HG03045 (cell line): ENCODE measurements around the gene LMCD1.

Experiments used
- ATAC-seq: cut with Tn5 transposase; IDR thresholded peaks from one replicate; pipeline ENCODE4 v1.9.1; 2021; ENCODE audit warnings: mild to moderate bottlenecking, moderate library complexity; ENCODE audit not compliant: unreplicated experiment

Gene LMCD1

DNA sequence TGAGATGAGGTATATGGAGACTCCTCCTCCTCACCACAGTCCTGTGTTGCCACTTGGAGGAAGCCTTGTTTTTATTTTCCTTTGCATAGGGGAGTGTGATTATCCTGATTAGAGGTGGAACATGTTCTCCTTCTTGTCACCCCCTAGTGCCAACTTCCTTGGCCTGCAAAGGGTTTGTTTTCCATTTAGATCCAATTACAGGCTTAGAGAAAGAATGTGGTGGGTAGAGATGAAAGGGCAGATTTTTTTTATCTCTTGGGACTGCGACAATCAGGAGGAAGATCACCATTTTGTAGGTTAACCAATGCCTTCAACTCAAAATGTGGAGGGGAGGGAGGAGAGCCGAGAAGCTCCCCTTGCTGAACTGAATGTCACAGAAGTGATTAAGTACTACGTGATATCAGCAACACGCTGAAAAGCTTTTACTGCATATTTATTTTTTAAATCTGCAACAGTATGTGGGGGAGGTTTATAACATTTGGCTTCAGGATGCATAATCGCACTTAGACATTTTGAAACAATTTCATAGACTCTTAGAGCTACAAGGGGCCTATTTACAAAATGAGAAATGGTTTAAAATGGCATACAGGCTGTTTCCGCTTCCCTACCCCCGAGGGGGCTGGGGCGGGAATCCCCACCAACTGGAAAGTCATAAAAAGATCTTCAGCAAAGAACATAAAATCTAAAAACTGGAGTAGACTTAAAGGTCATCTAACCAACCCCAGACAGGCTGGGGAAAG, 2.4 kb downstream of the LMCD1 start:
- no peak for ATAC-seq

DNA sequence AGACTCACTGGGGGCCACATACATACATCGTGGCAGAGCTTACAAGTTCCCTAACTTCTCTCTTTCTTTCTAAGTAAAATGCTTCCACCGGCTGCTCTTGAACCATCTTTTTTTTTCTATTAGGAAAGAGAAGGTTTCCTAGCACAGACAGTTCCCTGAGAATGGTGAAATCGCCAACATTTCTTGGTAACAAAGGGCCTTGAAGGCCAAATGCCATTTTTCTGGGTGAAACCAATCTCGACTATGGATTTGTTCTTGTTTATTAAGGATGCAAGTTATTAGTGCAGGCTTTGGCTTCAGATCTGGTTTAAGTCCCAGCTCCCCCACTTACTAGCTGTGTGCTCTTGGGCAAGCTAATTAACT, 3.0 kb downstream of the LMCD1 start:
- ATAC-seq, result no peak

DNA sequence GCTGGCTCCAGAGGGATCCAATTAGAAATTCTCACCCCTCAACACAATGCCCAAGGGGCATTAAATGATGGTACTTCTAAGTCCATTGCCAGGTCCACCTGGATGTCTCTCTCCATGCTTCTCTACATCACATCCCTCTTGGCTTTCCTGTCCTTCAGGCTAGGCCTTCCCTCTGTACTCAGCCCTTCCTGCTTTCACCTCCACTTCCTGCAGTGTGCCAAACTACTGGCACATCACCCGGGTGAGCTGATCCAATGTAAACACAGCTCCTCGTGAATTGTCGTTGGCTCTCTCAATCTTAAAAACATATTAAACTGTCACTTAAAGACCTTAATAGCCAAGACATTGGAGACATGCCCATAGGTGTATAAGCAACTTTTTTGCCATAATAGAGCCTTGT, 4.0 kb downstream of the LMCD1 start:
- no peak for ATAC-seq

DNA sequence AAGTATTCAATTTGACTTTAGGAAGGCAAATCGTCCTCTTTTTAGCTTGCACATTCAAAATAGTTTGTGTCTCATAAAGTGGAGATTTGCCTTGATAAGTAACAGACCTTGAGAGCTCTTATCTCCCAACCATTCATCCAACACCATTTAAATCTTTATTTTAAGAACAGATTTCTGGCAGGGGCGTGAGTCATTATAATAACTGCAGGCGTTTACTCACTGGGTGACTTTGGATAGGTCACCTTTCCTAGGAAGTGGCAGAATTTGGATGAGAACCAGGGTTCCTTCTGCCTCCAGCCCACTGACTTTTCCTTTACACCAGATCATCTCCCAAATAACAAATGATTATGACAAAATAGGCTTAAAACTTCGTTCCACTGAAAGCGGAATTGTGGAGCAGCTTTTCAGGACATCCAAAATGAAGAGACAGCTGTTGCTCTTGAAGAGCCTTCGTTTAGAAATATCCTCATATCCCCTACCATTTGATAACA, 5.0 kb downstream of the LMCD1 start:
- no peak for ATAC-seq

DNA sequence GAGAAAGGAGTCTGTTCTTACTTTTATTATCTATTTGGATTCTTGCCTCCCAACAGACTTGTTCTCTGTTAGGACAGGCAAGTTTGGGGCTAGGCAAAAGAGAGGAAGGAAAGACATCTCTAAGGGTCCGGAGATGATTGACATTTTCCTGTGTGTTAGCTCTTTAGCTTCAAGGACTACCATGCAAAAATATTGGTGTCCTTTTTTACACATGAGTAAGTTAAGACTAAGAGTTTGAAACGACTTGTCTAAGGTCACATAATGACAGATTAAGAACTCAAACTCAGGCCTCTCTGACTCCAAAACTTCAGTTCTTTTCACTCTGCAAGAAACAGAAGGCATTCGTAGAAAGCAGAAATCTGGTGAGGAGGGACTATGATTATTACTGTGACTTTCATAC, 5.9 kb downstream of the LMCD1 start:
- no peak for ATAC-seq

DNA sequence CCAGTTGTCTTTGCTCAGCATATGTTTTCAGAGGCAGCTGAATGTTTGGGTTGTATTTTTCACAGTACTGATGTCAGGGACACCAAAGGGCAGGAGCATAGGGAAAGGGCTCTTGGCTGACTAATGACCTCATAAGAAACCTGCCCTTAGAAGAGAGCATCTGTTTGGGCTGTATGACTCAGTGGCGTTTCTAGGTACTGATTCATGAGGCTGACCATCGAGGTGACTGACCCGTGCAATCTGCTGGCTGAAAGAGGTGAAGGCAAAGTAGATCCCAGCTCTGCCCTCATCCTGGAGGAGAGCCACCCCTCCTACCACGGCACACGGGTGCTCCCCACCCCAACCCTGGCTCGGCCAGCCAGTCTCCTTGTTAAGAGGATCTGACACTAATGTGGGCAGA, 8.3 kb downstream of the LMCD1 start:
- no peak for ATAC-seq

DNA sequence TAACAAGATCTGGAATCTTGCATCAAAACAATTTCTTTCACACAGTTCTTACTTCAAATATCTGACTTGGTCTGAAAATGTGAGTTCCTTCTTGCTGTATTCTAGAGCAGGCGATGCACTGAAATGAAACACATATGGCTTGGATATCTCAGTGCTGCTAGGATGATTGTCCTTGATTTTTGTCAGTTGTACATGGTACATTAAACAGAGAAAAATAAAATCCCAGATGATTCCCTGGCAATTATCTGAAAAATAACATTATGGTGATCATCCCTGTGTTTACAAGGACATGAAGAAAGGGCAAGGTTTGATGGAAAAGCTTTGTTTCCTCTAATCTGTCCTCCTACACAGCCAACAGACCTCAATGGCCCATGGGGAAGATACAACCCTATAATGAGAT, 10.6 kb downstream of the LMCD1 start:
- ATAC-seq, result no peak

DNA sequence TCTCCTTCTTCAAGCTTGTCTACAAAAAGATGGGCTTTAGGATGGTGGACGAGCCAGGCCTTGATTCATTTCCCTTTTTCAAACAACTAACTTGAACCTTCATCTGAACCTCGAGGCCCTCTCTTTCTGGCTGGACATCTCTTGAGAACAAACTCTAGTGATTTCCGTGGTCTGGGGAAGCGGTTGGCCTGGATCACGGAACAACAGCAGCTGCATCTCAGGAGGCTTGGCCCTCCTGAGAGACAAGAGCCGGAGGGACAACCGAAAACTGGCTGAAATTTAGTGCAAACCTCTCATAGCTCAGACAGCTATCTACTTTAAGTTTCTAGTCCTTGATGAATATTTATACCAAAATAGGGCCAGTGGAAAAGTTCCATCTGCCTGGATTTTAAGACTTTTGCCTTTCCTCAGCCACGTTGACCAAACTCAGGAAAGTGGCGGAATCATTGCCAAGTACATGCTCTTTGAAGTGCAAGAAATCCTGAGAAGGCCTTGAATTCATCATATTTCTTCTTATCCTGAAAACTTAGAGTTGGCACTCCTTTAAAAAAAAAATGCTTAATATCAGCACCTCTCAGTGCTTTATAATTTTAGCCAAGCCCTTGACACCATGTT, 14.5 kb downstream of the LMCD1 start:
- ATAC-seq, result no peak

DNA sequence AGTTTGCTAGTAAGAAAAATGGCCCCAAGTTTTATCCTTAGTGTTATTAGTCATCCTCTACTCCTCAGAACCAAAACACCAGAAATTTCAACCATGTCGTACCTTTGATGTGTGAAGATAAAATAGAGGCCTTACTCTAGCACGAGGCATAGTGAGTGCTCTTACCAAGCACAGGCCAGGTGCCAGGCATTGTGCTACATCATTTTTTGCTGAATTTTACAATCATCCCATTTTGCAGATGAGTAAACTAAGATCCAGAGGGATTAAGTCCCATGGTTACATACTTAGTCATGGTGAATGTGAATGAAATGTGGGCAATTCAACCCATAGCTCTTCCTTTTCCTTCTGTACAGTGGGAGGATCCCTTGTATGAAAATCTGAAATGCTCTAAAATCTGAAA, 15.2 kb downstream of the LMCD1 start:
- ATAC-seq, result no peak

DNA sequence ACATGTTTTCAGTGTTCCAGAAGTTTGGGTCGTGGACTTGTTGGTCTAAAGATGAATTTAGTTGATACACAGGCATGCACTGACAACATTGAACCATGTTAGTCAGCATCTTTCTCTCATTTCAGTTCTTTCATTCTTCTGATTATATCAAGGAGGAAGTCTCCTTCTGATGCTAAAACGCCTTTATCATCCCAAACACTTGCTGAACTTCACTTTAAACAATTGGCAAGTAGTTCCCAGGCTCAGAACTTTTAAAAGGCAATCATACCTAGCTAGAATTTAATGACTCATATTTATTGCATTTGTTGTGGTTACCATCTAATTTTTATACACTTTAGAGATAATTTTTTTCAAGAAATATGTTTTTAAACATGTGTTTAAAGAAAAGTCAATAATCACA, 15.9 kb downstream of the LMCD1 start:
- no peak for ATAC-seq

DNA sequence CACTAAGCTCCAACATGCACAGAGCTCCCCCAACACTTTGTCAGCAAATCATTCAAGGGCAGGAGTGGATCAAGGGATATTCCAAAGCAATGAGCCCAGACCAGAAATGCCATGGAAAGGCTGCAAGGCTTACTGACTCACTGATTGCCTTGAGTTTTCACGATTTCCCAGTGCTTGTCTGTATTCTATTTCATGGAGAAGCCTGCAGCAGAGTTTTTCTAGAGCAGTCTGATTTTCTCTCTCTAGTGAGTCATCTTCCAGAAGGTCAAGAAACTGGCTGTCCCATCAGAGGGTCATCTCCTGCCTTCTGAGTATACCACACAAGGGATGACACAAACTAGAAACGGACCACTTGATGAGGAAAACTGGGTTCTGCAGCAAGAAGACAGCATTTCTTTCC, 16.5 kb downstream of the LMCD1 start:
- ATAC-seq, result no peak

DNA sequence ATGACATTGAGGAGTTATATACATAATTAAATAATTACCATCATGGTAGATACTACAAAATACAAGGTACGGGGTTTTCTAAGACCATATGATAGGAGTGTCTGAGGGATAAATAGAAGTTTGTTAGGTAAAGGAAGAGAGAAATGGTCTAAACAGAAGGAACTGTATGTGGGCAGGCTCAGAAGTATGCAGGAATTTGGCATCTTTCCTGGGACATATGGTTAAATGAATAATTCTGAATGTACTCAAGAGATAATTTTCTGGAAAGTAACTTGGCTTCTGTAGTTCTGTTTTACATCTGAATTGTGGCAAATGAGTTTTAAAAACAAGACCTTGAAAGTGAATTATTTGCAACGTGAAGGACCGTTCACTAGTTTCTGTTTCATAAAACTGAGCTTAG, 17.5 kb downstream of the LMCD1 start:
- no peak for ATAC-seq

DNA sequence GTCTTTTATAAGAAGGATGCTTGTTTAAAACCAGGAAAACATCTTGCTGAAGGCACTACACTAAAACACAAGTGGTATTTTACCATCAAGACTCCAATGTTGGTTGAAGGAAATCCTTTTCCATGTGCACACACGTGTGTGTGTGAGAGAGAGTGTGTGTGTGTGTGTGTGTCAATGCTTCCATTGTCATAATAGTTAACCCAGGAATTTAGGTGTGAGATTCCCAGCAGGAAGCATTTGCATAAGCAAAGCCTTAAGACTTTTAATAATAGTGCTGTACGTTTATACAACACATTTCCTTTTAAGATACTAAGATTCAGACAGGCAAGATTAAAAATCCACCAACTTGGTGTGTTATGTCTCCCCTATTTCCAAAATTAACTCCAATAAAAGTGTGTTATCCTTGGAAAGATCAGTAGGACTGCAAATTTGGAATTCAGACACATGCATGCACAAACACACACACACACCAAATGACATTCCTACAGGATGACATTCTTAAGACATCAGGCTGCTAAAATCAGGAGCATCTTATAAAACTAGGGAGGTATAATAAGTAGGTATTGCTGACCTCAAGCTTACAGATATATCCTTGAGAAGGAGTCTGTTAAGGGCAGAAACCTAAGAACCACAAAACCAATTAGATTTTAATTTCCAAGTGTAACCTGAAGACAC, 18.3 kb downstream of the LMCD1 start:
- ATAC-seq, result no peak

DNA sequence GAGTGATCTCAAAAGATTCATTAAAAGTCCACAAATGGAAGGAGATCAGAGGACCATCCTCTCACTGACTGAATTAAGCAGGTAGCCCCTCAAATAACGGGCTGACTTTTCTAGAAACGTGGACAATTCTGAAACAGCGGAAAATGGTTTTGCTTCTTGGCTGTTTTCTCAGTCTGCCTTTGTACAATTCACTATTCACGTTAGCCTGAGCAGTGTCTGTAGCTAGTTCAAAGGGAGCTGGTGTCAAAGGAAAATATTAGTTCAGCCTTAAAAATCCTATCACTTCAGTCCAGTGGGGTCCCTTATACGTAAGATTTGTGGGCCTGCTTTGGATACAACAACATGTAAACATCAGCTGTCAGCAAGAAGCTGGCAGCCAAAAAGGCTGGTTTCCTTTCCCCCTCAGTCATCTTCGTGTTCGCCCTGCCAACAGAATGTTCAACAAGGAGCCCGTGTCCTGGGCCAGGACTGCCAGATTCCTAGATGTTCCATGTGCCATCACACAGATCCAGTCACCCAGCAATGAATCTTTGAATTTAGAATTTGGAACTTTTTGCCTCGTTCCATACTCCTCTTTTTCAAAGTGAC, 19.3 kb downstream of the LMCD1 start:
- no peak for ATAC-seq

DNA sequence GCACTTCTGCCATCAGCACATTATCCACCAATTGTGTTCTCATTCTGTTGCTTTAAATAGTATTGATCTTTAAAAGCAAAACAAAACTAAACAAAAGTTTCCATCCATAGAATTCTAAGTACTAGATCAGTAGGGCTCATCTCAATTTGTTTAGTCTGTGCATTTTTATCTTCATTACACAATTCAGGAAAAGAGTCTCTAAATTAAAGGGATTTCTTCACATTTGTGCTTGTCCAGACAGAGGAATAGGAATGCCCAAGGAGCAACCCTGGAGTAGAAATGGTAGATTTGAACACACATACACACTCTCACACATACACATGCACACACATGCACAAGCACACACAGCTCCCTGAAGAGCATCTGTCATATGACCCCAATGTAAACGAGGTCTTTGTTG, 21.4 kb downstream of the LMCD1 start:
- ATAC-seq, result no peak

DNA sequence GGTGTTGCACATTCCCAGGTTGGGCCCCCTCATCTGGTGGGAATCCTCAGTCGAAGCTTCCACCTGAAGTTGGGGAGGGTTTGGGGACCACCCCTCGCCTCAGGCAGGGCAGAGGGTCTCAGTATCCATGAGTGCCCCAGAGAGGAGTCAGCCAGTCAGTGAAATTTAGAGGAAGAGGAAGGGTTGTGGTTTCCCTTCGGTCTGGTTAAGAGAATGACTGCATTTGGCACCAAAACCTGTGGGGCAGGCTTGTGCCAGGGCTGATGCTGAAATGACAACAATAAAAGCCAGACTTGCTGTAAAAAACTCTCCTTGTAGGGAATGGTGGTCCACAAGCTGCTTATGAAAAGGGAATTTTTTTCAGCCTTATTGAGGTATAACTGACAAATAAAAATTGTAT, 22.6 kb downstream of the LMCD1 start:
- no peak for ATAC-seq

DNA sequence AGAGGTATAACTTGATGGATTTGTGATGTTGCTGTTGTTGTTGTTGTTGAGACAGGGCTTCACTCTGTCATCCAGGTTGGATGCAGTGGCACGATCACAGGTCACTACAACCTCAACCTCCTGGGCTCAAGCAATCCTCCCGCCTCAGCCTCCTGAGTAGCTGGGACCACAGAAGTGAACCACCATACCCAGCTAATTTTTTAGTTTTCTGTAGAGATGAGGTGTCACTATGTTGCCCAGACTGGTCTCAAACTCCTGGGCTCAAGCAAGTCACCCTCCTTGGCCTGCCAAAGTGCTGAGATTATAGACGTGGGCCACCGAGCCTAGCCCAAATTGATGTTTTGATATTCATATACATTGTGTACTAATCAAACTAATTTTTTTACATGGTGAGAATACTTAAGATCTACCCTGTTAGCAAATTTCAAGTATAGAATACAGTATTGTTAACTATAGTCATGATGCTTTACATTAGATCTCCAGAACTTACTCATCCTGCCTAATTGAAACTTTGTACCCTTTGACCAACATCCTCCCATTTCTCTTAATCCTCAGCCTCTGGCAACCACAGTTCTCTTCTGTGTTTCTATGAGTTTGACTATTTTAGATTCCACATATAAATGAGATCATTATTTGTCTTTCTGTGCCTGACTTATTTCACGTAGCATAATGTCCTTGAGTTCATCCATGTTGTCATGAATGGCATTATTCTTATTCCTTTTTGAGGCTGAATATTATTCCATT, 23.2 kb downstream of the LMCD1 start:
- ATAC-seq, result no peak

DNA sequence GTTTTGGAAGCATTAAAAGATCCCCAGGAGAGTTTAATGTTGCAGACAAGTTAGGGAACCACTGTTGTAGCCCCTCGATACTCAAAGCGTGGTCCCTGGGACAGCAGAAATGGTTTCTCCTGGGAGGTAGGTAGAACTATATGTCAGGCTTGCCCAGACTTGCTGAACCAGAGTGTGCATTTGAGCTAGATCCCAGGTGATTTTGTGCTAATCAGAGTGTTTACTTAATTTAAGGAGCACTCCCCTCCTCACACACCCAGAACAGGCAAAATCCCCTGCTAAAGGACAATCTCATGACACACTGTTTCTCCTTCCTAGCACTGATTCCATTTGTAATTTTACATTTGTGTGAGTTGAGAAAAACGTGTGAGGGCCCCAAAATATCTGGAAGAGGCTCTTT, 24.3 kb downstream of the LMCD1 start:
- no peak for ATAC-seq

DNA sequence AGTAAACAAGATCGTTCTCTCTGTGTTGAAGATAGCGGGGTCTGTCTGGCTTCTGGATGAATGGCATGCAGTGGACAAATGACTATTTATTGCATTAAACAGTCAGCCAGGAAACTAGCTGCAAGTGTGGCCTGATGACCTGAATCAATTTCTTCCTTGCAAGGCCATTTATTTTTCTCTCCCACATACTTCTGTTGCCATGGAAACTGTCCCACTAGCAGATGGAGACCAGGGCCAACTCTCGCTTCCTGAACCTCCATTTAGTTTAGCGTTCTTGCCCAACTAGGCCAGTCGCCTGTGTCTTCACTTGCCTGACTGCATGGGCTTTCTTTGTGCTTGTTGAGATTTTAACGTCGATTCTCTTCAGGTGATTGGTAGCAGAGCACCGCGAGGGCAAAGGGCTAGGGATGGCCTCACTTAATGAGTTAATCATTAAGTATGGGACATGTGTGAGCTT, 27.6 kb downstream of the LMCD1 start:
- no peak for ATAC-seq

DNA sequence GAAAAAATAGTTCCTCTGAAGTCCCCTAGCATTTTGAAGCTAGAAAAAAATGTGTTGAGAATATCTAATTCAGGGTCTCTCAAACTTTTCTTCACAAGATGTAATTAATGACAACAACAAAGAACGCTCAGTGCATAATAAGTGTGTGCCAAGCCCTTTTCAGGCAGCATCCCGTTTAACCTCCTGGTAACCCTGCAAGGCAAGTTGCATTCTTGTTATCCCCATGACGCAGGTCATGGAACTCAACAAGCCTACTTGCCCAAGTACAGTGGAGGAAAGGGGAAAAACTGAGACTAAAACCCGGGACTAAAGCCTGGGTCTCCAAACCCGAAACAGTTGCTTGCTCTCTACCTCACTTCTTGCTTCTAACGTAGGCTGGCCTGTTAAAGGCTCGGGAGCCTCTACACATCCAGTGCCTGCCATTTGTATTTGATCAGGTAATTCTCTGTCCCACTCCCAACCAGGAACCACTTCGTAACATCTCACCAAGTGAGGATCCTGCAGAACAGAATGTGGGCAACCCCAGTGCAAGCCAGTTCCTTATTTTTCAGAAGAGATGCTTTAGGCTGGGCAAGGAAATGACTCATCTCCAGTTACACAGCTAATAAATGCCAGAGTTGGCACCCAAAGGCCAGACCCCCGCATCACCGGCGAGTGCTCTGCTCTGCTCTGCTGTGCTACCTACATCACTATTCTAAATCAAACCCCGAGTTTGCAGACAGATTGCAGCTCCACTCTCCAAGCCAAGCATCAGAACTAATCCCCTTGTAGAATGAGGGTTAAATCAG, 28.3 kb downstream of the LMCD1 start:
- ATAC-seq, result no peak
